HCT116 (cell line): ENCODE measurements around the gene MMP10. TPM values are rescaled to one million over a fixed set of nuclear protein-coding genes. Genes with fewer than 3 reads are reported as not detected.

Source experiments
- ATAC-seq: fragments of 200-7000 bp; cut with Tn5 transposase; 2 replicates; pipeline ENCODE4 v1.9.1; 2020; ENCODE audit warnings: mild to moderate bottlenecking, moderate library complexity
- BruUV-seq: library from RNA; stranded (reverse); fragments of 400-500 nt; replicated peaks from 2 replicates; lab custom pipeline; 2021; lab: Mats Ljungman, UMichigan
- CTCF ChIA-PET: fragments of 300-600 bp; sonication (Branson Sonifier 250); formaldehyde crosslinking; loops from one replicate; lab custom pipeline; 2021; ENCODE audit warnings: antibody characterized with exemption; lab: Charles Lee
- POLR2A ChIA-PET: fragments of 300-600, 350-600 bp; sonication (Branson Sonifier 250); formaldehyde crosslinking; loops from one replicate; lab custom pipeline; 2021; ENCODE audit warnings: antibody characterized with exemption; lab: Charles Lee
- RAD21 ChIA-PET, 2 experiments: fragments of 300-600 bp; sonication (Branson Sonifier 250); formaldehyde crosslinking; loops; one replicate each; lab custom pipeline; 2023; ENCODE audit warnings: low total read pairs in 2 of 2; ENCODE audit not compliant: uncharacterized antibody in 2 of 2, unreplicated experiment in 2 of 2, low non-redundant PET in 1 of 2; lab: Charles Lee
- DNase-seq: peaks from one replicate; pipeline ENCODE4 v3.0.0-alpha.2; 2010; ENCODE audit warnings: low read depth, low spot score
- H2AFZ ChIP-seq: fragments of 200-600 bp; shearing (Covaris generic), sonication (generic); 2 replicates; pipeline ENCODE4 v1.6.1; 2017; ENCODE audit warnings: low read depth, mixed run types, mixed read lengths, antibody characterized with exemption, low read length; ENCODE audit not compliant: poor library complexity, severe bottlenecking
- H3K27ac ChIP-seq: 2 replicates; pipeline ENCODE4 v1.5.1; 2012; ENCODE audit warnings: low read depth, low read length
- H3K27me3 ChIP-seq: fragments of 200-600 bp; sonication (generic); 2 replicates; pipeline ENCODE4 v1.6.1; 2016; ENCODE audit warnings: mixed run types, low read length, mixed read lengths; ENCODE audit not compliant: insufficient read depth
- H3K36me3 ChIP-seq, 2 experiments: fragments of 200-500 bp in 1 of 2; fragments of 200-600 bp in 1 of 2; sonication (Bioruptor generic) in 1 of 2; sonication (generic) in 1 of 2; 2 replicates each; pipeline versions ENCODE4 v1.5.1 to v1.6.1; 2014 to 2016; ENCODE audit warnings: low read length in 2 of 2, inconsistent platforms in 1 of 2, mixed read lengths in 1 of 2, mixed run types in 1 of 2; ENCODE audit not compliant: insufficient read depth in 2 of 2, control insufficient read depth in 1 of 2
- H3K4me1 ChIP-seq, 2 experiments: fragments of 200-600 bp in 1 of 2; sonication (generic) in 1 of 2; 2 replicates each; pipeline versions ENCODE4 v1.5.1 to v1.6.1; 2012 to 2017; ENCODE audit warnings: low read length in 2 of 2, inconsistent platforms in 1 of 2, mild to moderate bottlenecking in 1 of 2, mixed read lengths in 1 of 2, mixed run types in 1 of 2, moderate library complexity in 1 of 2; ENCODE audit not compliant: insufficient read depth in 2 of 2, control insufficient read depth in 1 of 2
- H3K4me2 ChIP-seq: fragments of 200-600 bp; sonication (generic); 2 replicates; pipeline ENCODE4 v1.6.1; 2017; ENCODE audit warnings: mixed run types, low read length, mixed read lengths
- H3K4me3 ChIP-seq, 2 experiments: fragments of 200-600 bp in 1 of 2; sonication (generic) in 1 of 2; replicated peaks in 1 of 2; 2 replicates each; pipeline ENCODE4 v1.5.1; 2011 to 2016; ENCODE audit warnings: low read length in 2 of 2, control low read depth in 1 of 2, low read depth in 1 of 2, mild to moderate bottlenecking in 1 of 2, mixed read lengths in 1 of 2, mixed run types in 1 of 2
- H3K79me2 ChIP-seq: fragments of 200-600 bp; sonication (generic); 2 replicates; pipeline ENCODE4 v1.6.1; 2017; ENCODE audit warnings: mild to moderate bottlenecking, mixed run types, low read length, moderate library complexity, mixed read lengths; ENCODE audit not compliant: insufficient read depth
- H3K9ac ChIP-seq: fragments of 200-600 bp; sonication (generic); 2 replicates; pipeline ENCODE4 v1.6.1; 2016; ENCODE audit warnings: low read length, mixed read lengths
- H3K9me2 ChIP-seq: fragments of 200-600 bp; sonication (generic), shearing (Covaris generic); 2 replicates; pipeline ENCODE4 v1.6.1; 2017; ENCODE audit warnings: mixed run types, mild to moderate bottlenecking, moderate library complexity; ENCODE audit not compliant: insufficient read depth
- H3K9me3 ChIP-seq, 2 experiments: fragments of 200-500 bp in 1 of 2; fragments of 200-600 bp in 1 of 2; sonication (Bioruptor generic) in 1 of 2; sonication (generic) in 1 of 2; 2 replicates each; pipeline ENCODE4 v1.6.1; 2014 to 2017; ENCODE audit warnings: low read length in 2 of 2, mixed read lengths in 2 of 2, inconsistent platforms in 1 of 2, low read depth in 1 of 2, mild to moderate bottlenecking in 1 of 2, mixed run types in 1 of 2, moderate library complexity in 1 of 2; ENCODE audit not compliant: control insufficient read depth in 1 of 2, insufficient read depth in 1 of 2
- H4K20me1 ChIP-seq: fragments of 200-600 bp; sonication (generic), shearing (Covaris generic); 2 replicates; pipeline ENCODE4 v1.6.1; 2017; ENCODE audit warnings: mixed run types, mild to moderate bottlenecking, moderate library complexity; ENCODE audit not compliant: insufficient read depth
- CBX3 ChIP-seq: IDR thresholded peaks from 2 replicates; pipeline ENCODE4 v1.6.1; 2012; ENCODE audit warnings: low read depth
- CEBPB ChIP-seq: IDR thresholded peaks from 2 replicates; pipeline ENCODE4 v1.6.1; 2012; ENCODE audit warnings: low read depth
- EGR1 ChIP-seq: IDR thresholded peaks from 2 replicates; pipeline ENCODE4 v1.6.1; 2012; ENCODE audit warnings: low read depth
- ELF1 ChIP-seq: IDR thresholded peaks from 2 replicates; pipeline ENCODE4 v1.6.1; 2012; ENCODE audit warnings: low read depth, borderline replicate concordance
- EZH2 ChIP-seq: fragments of 200-600 bp; sonication (generic); IDR thresholded peaks from 2 replicates; pipeline ENCODE4 v1.6.1; 2017; ENCODE audit warnings: antibody characterized with exemption, mixed run types
- EZH2phosphoT487 ChIP-seq: fragments of 200-600 bp; IDR thresholded peaks from 2 replicates; pipeline ENCODE4 v1.6.1; 2018; ENCODE audit warnings: antibody characterized with exemption, borderline replicate concordance
- FOSL1 ChIP-seq: IDR thresholded peaks from 2 replicates; pipeline ENCODE4 v1.6.1; 2012; ENCODE audit warnings: low read depth
- POLR2A ChIP-seq: IDR thresholded peaks from 2 replicates; pipeline ENCODE4 v1.7.0; 2011; ENCODE audit warnings: borderline replicate concordance; ENCODE audit not compliant: insufficient read depth, insufficient read length; ENCODE audit errors: extremely low read depth
- POLR2AphosphoS5 ChIP-seq: IDR thresholded peaks from 2 replicates; pipeline ENCODE4 v1.6.1; 2011; ENCODE audit warnings: mild to moderate bottlenecking, low read depth, low read length, moderate library complexity
- RAD21 ChIP-seq: IDR thresholded peaks from 2 replicates; pipeline ENCODE4 v1.6.1; 2012; ENCODE audit warnings: low read depth, mild to moderate bottlenecking
- SIN3A ChIP-seq: IDR thresholded peaks from 2 replicates; pipeline ENCODE4 v1.6.1; 2012; ENCODE audit warnings: low read depth
- SP1 ChIP-seq: IDR thresholded peaks from 2 replicates; pipeline ENCODE4 v1.6.1; 2012; ENCODE audit warnings: low read depth
- SRF ChIP-seq: IDR thresholded peaks from 2 replicates; pipeline ENCODE4 v1.6.1; 2012; ENCODE audit warnings: low read depth
- TCF7L2 ChIP-seq: IDR thresholded peaks from 2 replicates; pipeline ENCODE4 v1.7.0; 2011; ENCODE audit warnings: borderline replicate concordance, inconsistent platforms; ENCODE audit not compliant: insufficient read depth, insufficient read length; ENCODE audit errors: extremely low read depth
- YY1 ChIP-seq: IDR thresholded peaks from 2 replicates; pipeline ENCODE4 v1.6.1; 2011; ENCODE audit warnings: low read length, low read depth, moderate library complexity, mild to moderate bottlenecking; ENCODE audit not compliant: insufficient replicate concordance; ENCODE audit errors: extremely low read depth
- ZFX ChIP-seq: fragments of 450-650 bp; IDR thresholded peaks from 2 replicates; pipeline ENCODE4 v1.6.1; 2017
- intact Hi-C: fragments of 100-400 bp; cut with micrococcal nuclease; formaldehyde crosslinking; loops from 2 replicates; pipeline ENCODE4 v1.10.0; 2022
- total RNA-seq: library from RNA; stranded (reverse); gene quantifications from one replicate; pipeline ENCODE4 v1.2.1, GENCODE V29; 2021; ENCODE audit not compliant: unreplicated experiment
- TF ChIP-seq, protein P1 (sequence below), 3 experiments: fragments of 200-600 bp in 1 of 3; sonication (generic) in 1 of 3; IDR thresholded peaks in 2 of 3; conservative IDR thresholded peaks in 1 of 3; 2 replicates each; pipeline ENCODE4 v1.5.1; 2012 to 2017; ENCODE audit warnings: low read depth in 2 of 3, low read length in 2 of 3, antibody characterized with exemption in 1 of 3, borderline replicate concordance in 1 of 3, control low read depth in 1 of 3, mild to moderate bottlenecking in 1 of 3, mixed read lengths in 1 of 3, mixed run types in 1 of 3, moderate library complexity in 1 of 3; ENCODE audit not compliant: insufficient read depth in 1 of 3
- TF ChIP-seq, protein P2 (sequence below): IDR thresholded peaks from 2 replicates; pipeline ENCODE4 v1.6.1; 2011; ENCODE audit warnings: mild to moderate bottlenecking, low read length, moderate library complexity; ENCODE audit not compliant: insufficient replicate concordance; ENCODE audit errors: extremely low read depth

Gene MMP10
- total RNA-seq, 1 experiment from 2014 or later, result not detected

DNA sequence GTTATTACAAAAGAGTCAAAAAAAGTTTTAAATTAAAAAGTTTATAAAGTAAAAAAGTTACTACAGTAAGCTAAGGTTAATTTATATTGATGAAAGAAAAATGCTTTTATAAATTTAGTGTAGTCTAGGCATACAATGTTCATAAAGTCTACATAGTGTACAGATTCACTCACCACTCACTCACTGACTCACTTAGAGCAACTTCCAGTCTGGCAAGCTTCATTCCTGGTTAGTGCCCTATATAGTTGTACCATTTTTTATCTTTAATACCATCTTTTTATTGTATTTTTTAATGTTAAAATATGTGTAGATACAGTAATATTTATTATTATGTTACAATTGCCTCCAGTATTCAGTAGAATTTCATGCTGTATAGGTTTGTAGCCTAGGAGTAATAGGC, 2.6 kb upstream of the MMP10 start:
- no peak overlapping the region for H2AFZ ChIP-seq
- no peaks in the 10 kb centered on the region for H3K79me2 ChIP-seq
- H3K27ac ChIP-seq, result no peak overlapping the region
- no peak overlapping the region for H3K4me2 ChIP-seq
- no peaks in the 10 kb centered on the region for H4K20me1 ChIP-seq
- H3K9me3 ChIP-seq, result no peaks in the 10 kb centered on the region
- RAD21 ChIA-PET, result no interaction called here
- DNase-seq (no peak), ATAC-seq (no peak)
- intact Hi-C loops, result no loop called here
- H3K27me3 ChIP-seq, result no peaks in the 10 kb centered on the region
- no peaks in the 10 kb centered on the region for H3K36me3 ChIP-seq
- POLR2A ChIA-PET, result no interaction called here
- H3K9me2 ChIP-seq, result no peaks in the 10 kb centered on the region
- no peak overlapping the region for H3K4me3 ChIP-seq
- CTCF ChIA-PET, result interaction anchor here (1.8 kb wide), 1 partner anchor 12 kb away, joined by 4 read pairs; no protein-coding TSS in a partner anchor
- BruUV-seq, result no TSS peak
- no peak overlapping the region for H3K9ac ChIP-seq
- peaks cover 0 to 6% of the 10 kb centered on the region in 2 experiments; a peak in 1 of 4 replicates for H3K4me1 ChIP-seq
- TF ChIP-seq SIN3A (no peak), CEBPB (no peak), POLR2A (no peak), SRF (no peak), RAD21 (no peak), CBX3 (no peak), TCF7L2 (no peak), FOSL1 (no peak), YY1 (no peak), ZFX (no peak), EZH2phosphoT487 (no peak), EGR1 (no peak), ELF1 (no peak), POLR2AphosphoS5 (no peak), SP1 (no peak), EZH2 (no peak)
- TF ChIP-seq, protein P1, sequence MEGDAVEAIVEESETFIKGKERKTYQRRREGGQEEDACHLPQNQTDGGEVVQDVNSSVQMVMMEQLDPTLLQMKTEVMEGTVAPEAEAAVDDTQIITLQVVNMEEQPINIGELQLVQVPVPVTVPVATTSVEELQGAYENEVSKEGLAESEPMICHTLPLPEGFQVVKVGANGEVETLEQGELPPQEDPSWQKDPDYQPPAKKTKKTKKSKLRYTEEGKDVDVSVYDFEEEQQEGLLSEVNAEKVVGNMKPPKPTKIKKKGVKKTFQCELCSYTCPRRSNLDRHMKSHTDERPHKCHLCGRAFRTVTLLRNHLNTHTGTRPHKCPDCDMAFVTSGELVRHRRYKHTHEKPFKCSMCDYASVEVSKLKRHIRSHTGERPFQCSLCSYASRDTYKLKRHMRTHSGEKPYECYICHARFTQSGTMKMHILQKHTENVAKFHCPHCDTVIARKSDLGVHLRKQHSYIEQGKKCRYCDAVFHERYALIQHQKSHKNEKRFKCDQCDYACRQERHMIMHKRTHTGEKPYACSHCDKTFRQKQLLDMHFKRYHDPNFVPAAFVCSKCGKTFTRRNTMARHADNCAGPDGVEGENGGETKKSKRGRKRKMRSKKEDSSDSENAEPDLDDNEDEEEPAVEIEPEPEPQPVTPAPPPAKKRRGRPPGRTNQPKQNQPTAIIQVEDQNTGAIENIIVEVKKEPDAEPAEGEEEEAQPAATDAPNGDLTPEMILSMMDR (IDR thresholded peaks at IDR 0.05 in 2 of 3, conservative IDR thresholded peaks at IDR 0.05 in 1 of 3; ENCODE audit: borderline replicate concordance in 1 of 3, insufficient read depth in 1 of 3, low read depth in 2 of 3, low read length in 2 of 3), result no peak
- TF ChIP-seq, protein P2, sequence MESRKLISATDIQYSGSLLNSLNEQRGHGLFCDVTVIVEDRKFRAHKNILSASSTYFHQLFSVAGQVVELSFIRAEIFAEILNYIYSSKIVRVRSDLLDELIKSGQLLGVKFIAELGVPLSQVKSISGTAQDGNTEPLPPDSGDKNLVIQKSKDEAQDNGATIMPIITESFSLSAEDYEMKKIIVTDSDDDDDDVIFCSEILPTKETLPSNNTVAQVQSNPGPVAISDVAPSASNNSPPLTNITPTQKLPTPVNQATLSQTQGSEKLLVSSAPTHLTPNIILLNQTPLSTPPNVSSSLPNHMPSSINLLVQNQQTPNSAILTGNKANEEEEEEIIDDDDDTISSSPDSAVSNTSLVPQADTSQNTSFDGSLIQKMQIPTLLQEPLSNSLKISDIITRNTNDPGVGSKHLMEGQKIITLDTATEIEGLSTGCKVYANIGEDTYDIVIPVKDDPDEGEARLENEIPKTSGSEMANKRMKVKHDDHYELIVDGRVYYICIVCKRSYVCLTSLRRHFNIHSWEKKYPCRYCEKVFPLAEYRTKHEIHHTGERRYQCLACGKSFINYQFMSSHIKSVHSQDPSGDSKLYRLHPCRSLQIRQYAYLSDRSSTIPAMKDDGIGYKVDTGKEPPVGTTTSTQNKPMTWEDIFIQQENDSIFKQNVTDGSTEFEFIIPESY, result no peak
